NCI-H748 (cell line): ENCODE results near the gene TMEM88.
A peak's percentile ranks its signal among the peaks of the same experiment; 100 is the strongest.
"Not testable (repeated sequence)": the region's sequence is repeated elsewhere in the genome, so short reads cannot be mapped to it uniquely, and the experiment has no call there.

Experiments
- DNase-seq: peaks from one replicate; lab custom pipeline; 2025; ENCODE audit not compliant: unreplicated experiment; lab: John Stamatoyannopoulos, UW

The TMEM88 gene

GRCh38 chr17:7856011-7856810 lies 1.3 kb downstream of the TMEM88 start:
- DNase-seq = peak; percentile 89

GRCh38 chr17:7856811-7857712 lies 2.2 kb downstream of the TMEM88 start, which contains the start of gene NAA38:
TSS of gene NAA38 (minus strand) at chr17:7857559. CDS start at chr17:7857463, 96 bp downstream.
- DNase-seq = peak; percentile 100

GRCh38 chr17:7857713-7858521 lies 3.1 kb downstream of the TMEM88 start, which contains the start of gene CYB5D1:
TSS of gene CYB5D1 (plus strand) at chr17:7858003. CDS start at chr17:7858135, 132 bp downstream.
- DNase-seq = peak; percentile 98

GRCh38 chr17:7858522-7858810 lies 3.6 kb downstream of the TMEM88 start:
- peak; percentile 75 for DNase-seq

- DNase-seq = no peak
Measured at GRCh38 chr17:7859028-7859427, 4.2 kb downstream of the TMEM88 start.

GRCh38 chr17:7862692-7863437 lies 8.0 kb downstream of the TMEM88 start:
- peak; percentile 69 for DNase-seq

- DNase-seq = not testable (repeated sequence)
Measured at GRCh38 chr17:7864384-7864783, 9.5 kb downstream of the TMEM88 start.

GRCh38 chr17:7864995-7865650 lies 10.3 kb downstream of the TMEM88 start:
- DNase-seq = no peak

- no peak for DNase-seq
Measured at GRCh38 chr17:7867881-7868329, 13.0 kb downstream of the TMEM88 start.

GRCh38 chr17:7873051-7873450 lies 18.2 kb downstream of the TMEM88 start:
- no peak for DNase-seq

GRCh38 chr17:7875804-7876370 lies 21.0 kb downstream of the TMEM88 start:
- DNase-seq = no peak

GRCh38 chr17:7878234-7878633 lies 23.4 kb downstream of the TMEM88 start:
- no peak for DNase-seq

- DNase-seq = no peak
Measured at GRCh38 chr17:7880076-7880868, 25.4 kb downstream of the TMEM88 start.

GRCh38 chr17:7881276-7882054 lies 26.6 kb downstream of the TMEM88 start:
- DNase-seq = peak; percentile 49

GRCh38 chr17:7882068-7882467 lies 27.2 kb downstream of the TMEM88 start:
- peak; percentile 49 for DNase-seq

GRCh38 chr17:7882629-7883028 lies 27.8 kb downstream of the TMEM88 start:
- DNase-seq = no peak

GRCh38 chr17:7883781-7884386 lies 29.0 kb downstream of the TMEM88 start:
- peak; percentile 45 for DNase-seq
